Upper lobe of left lung (tissue), 4 donors: ENCODE measurements around the gene CDHR3.

Experiments used
- CTCF ChIP-seq, 6 experiments: fragments of 450-650 bp in 4 of 6; fragments of 200-600 bp in 2 of 6; sonication (generic) in 2 of 6; IDR thresholded peaks; one replicate each; pipeline ENCODE4 v1.5.1; 2016 to 2019; ENCODE audit warnings: antibody characterized with exemption in 6 of 6
- EP300 ChIP-seq, 4 donors: sonication (generic); formaldehyde crosslinking; IDR thresholded peaks; one replicate each; pipeline ENCODE4 v1.5.1; 2017; ENCODE audit warnings: antibody characterized with exemption in 4 of 4, control low read depth in 2 of 4
- POLR2A ChIP-seq, 4 donors: fragments of 450-650 bp; IDR thresholded peaks; one replicate each; pipeline ENCODE4 v1.5.1; 2016 to 2017; ENCODE audit warnings: antibody characterized with exemption in 4 of 4, mild to moderate bottlenecking in 2 of 4
- POLR2AphosphoS5 ChIP-seq, 2 donors: sonication (generic); formaldehyde crosslinking; IDR thresholded peaks; one replicate each; pipeline ENCODE4 v1.5.1; 2017; ENCODE audit warnings: antibody characterized with exemption in 2 of 2

DNA sequence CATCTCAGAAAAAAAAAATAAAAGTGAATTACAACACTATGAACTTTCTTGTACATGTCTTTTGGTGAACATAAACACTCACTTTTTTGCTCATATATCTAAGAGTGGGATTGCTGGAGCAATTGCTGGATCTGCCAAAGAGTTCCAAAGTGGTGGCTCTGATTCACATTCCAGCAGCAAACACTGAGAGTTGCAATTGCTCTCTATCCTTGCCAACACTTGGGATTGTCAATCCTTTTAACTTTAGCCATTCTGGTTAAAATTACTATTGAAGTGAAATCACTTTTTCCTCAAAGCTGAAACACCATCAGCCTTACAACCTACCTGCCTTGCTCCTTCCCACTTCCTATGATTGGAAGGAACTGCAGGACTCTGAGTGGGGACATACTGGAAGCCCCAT lies 70.7 kb downstream of the CDHR3 start:
- TF ChIP-seq CTCF (IDR thresholded peaks at IDR 0.05) (no peak), POLR2AphosphoS5 (IDR thresholded peaks at IDR 0.05) (no peak), EP300 (IDR thresholded peaks at IDR 0.05) (no peak), POLR2A (IDR thresholded peaks at IDR 0.05) (no peak)
